MCF 10A (cell line): Measurements from ENCODE around the gene PTPN21. TPM values are rescaled to one million over a fixed set of nuclear protein-coding genes. Genes with fewer than 3 reads are reported as not detected.

Experiments used
- BruUV-seq: library from RNA; stranded (reverse); fragments of 400-500 nt; replicated peaks from 2 replicates; lab custom pipeline; 2021; lab: Mats Ljungman, UMichigan
- CTCF ChIA-PET: fragments of 300-600 bp; sonication (Branson Sonifier 250); formaldehyde crosslinking; extraction: SDS; loops from one replicate; lab custom pipeline; 2021; ENCODE audit warnings: antibody characterized with exemption, inconsistent platforms; lab: Yijun Ruan, JAX
- POLR2A ChIA-PET: fragments of 300-600, 350-650 bp; sonication (Branson Sonifier 250); formaldehyde crosslinking; extraction: SDS; loops from one replicate; lab custom pipeline; 2020; ENCODE audit warnings: antibody characterized with exemption, inconsistent platforms; lab: Yijun Ruan, JAX
- DNase-seq: peaks from one replicate; pipeline ENCODE4 v3.0.0-alpha.2; 2018; ENCODE audit not compliant: unreplicated experiment
- H3K27ac Mint-ChIP-seq: one replicate; pipeline ENCODE4 v1.8.0; 2022; ENCODE audit warnings: mild to moderate bottlenecking, low read depth, mixed read lengths; ENCODE audit not compliant: unreplicated experiment
- H3K27me3 Mint-ChIP-seq: one replicate; pipeline ENCODE4 v1.8.0; 2022; ENCODE audit warnings: mixed read lengths; ENCODE audit not compliant: insufficient read depth, unreplicated experiment
- H3K36me3 Mint-ChIP-seq: one replicate; pipeline ENCODE4 v1.8.0; 2022; ENCODE audit warnings: mild to moderate bottlenecking, moderate library complexity, mixed read lengths; ENCODE audit not compliant: insufficient read depth, unreplicated experiment
- H3K4me1 Mint-ChIP-seq: one replicate; pipeline ENCODE4 v1.8.0; 2022; ENCODE audit warnings: mixed read lengths; ENCODE audit not compliant: insufficient read depth, unreplicated experiment
- H3K4me3 Mint-ChIP-seq: one replicate; pipeline ENCODE4 v1.8.0; 2022; ENCODE audit warnings: mild to moderate bottlenecking, moderate library complexity, mixed read lengths; ENCODE audit not compliant: unreplicated experiment
- H3K9me3 Mint-ChIP-seq: one replicate; pipeline ENCODE4 v1.8.0; 2022; ENCODE audit warnings: mixed read lengths; ENCODE audit not compliant: unreplicated experiment
- intact Hi-C: fragments of 100-400 bp; cut with micrococcal nuclease; formaldehyde crosslinking; loops from 2 replicates; pipeline ENCODE4 v1.14.1; 2022
- total RNA-seq: library from RNA; stranded (reverse); gene quantifications from 2 replicates; pipeline ENCODE4 v1.2.3, GENCODE V29; 2022
- TF ChIP-seq, protein P1 (sequence below): fragments of 200-600 bp; IDR thresholded peaks from one replicate; pipeline ENCODE4 v1.8.0; 2022; ENCODE audit warnings: antibody characterized with exemption, mild to moderate bottlenecking; ENCODE audit not compliant: unreplicated experiment

PTPN21 gene
- total RNA-seq, 1 experiment from 2014 or later, result 18.1 TPM

DNA sequence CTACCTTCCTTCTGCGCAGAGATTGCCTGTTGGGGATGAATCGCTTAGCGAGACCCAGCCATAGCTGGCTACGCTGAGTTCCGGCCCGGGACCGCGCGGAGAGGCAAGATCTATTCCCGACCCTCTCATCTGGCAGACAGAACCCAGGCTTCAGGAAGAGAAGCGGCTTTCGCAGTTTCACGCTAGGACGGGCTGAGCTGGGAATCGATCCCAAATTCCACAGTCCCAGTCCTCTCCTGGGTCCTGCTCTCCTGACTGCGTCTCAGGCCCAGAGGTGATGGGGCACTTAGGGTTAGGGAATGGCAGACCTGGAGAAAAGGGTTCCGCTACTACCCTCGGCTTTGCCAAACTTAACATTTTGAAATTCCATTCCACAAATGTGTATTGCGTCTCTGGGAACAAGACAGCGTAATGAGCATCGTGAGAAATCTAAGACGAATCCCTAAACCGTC is 2.8 kb downstream of the PTPN21 start:
- Mint-ChIP-seq H3K9me3 (no peaks in the 10 kb centered on the region), H3K4me3 (peak overlapping the region; percentile 78), H3K36me3 (peaks cover 11% of the 10 kb centered on the region), H3K4me1 (no peaks in the 10 kb centered on the region), H3K27me3 (no peaks in the 10 kb centered on the region), H3K27ac (no peak overlapping the region)
- peak; percentile 18 for DNase-seq
- TSS peak; percentile 64 for BruUV-seq
- ChIA-PET POLR2A (interaction anchor here (0.7 to 3.0 kb wide), 7 partner anchors 8 to 417 kb away, joined by 3 to 39 read pairs (median 4); partner anchors contain the start of gene ZC3H14), CTCF (interaction anchor here (0.6 to 1.7 kb wide), 9 partner anchors 8 to 538 kb away, joined by 3 to 7 read pairs (median 4); partner anchors contain the start of gene EML5)
- intact Hi-C loops, result loop anchor here (2.0 to 10.0 kb wide), 2 partner anchors 59 to 537 kb away; no protein-coding TSS in a partner anchor
- TF ChIP-seq, protein P1, sequence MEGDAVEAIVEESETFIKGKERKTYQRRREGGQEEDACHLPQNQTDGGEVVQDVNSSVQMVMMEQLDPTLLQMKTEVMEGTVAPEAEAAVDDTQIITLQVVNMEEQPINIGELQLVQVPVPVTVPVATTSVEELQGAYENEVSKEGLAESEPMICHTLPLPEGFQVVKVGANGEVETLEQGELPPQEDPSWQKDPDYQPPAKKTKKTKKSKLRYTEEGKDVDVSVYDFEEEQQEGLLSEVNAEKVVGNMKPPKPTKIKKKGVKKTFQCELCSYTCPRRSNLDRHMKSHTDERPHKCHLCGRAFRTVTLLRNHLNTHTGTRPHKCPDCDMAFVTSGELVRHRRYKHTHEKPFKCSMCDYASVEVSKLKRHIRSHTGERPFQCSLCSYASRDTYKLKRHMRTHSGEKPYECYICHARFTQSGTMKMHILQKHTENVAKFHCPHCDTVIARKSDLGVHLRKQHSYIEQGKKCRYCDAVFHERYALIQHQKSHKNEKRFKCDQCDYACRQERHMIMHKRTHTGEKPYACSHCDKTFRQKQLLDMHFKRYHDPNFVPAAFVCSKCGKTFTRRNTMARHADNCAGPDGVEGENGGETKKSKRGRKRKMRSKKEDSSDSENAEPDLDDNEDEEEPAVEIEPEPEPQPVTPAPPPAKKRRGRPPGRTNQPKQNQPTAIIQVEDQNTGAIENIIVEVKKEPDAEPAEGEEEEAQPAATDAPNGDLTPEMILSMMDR, result no peak

DNA sequence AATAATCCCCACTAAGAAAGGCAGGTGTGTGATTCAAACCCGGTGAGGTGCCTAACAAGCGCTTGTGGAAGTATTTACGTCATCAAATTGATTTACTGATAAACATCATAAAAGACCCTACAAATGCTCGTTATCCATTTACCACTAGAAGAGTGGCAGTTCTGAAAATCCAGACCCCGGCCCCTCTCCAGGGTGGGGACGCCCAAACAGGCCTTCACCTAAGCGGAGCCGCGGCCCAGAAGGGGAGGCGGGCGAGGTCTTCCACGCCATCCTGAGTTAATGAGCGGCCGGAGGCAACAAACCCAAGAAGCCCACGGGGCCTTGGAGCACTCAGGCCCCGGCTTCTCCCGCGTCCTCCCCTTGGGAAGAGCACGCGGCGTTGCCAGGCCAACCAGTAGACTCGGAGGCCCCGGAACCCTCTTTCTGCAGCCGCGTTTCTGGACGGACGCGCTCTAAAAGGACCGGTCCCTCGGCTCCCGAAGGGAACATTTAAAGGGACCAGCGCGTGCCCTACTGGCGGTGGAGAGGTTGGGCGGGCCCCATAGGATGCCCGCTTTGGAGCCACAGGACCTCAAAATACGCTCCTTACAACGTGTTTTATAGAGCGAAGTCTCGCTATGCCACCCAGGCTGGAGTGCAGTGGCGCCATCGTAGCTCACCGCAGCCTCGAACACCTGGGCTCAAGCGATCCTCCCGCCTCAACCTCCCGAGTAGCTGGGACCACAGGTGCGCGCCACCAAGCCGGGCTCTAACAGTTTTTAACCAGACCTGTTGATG is 3.5 kb downstream of the PTPN21 start:
- Mint-ChIP-seq H3K36me3 (peaks cover 14% of the 10 kb centered on the region), H3K4me3 (peak overlapping the region; percentile 78), H3K27ac (peak overlapping the region; percentile 42), H3K4me1 (no peaks in the 10 kb centered on the region), H3K27me3 (no peaks in the 10 kb centered on the region), H3K9me3 (no peaks in the 10 kb centered on the region)
- intact Hi-C loops, result loop anchor here (10.0 kb wide), 1 partner anchor 536 kb away; no protein-coding TSS in a partner anchor
- peak; percentile 89 for DNase-seq
- TF ChIP-seq, protein P1, result peak; percentile 20
- CTCF ChIA-PET, result interaction anchor here (0.6 to 1.5 kb wide), 8 partner anchors 9 to 1706 kb away, joined by 3 to 7 read pairs (median 3); partner anchors contain the start of gene EML5
- BruUV-seq, result no TSS peak
- POLR2A ChIA-PET, result interaction anchor here (0.6 to 3.0 kb wide), 6 partner anchors 9 to 165 kb away, joined by 3 to 39 read pairs (median 6); partner anchors contain the start of gene ZC3H14

DNA sequence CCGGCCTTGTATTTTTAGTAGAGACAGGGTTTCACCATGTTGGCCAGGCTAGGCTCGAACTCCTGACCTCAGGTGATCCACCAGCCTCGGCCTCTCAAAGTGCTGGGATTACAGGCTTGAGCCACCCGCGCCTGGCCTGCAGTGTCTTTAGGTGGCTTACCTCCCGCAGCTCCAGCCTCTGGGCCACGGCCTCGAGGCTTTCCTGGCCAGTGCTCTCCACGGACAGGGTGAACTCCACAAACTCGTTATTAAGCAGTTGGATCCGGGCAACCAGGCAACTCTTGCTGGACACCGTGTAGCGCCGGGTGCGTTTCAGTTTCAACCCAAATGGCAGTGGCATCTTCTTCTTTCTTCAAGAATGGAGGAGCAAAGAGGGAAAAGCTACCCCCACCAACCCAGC is 4.7 kb downstream of the PTPN21 start:
- BruUV-seq, result no TSS peak
- CTCF ChIA-PET, result no interaction called here
- no peak overlapping the region for H3K4me3 Mint-ChIP-seq
- H3K36me3 Mint-ChIP-seq, result peaks cover 14% of the 10 kb centered on the region
- POLR2A ChIA-PET, result no interaction called here
- H3K27ac Mint-ChIP-seq, result no peak overlapping the region
- no peaks in the 10 kb centered on the region for H3K9me3 Mint-ChIP-seq
- no peaks in the 10 kb centered on the region for H3K27me3 Mint-ChIP-seq
- intact Hi-C loops, result loop anchor here (10.0 kb wide), 1 partner anchor 535 kb away; no protein-coding TSS in a partner anchor
- TF ChIP-seq, protein P1, result no peak
- no peaks in the 10 kb centered on the region for H3K4me1 Mint-ChIP-seq
- no peak for DNase-seq

DNA sequence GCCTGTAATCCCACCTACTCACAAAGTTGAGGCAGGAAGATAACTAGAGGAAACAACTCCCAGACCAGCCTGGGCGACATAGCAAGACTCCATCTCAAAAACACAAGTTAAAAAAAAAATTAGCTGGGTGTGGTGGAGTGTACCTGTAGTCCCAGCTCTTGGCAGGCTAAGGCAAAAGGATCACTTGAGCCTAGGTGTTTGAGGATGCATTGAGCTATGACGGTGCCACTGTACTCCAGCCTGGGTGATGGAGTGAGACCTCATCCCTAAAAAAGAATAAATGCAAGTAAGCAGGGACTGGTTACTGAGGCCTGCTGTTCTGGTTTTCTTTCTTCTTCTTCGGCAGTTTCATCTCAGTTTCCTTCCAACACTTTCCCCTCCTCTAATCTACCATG is 7.4 kb downstream of the PTPN21 start:
- no TSS peak for BruUV-seq
- peaks cover 6% of the 10 kb centered on the region for H3K4me1 Mint-ChIP-seq
- H3K9me3 Mint-ChIP-seq, result no peaks in the 10 kb centered on the region
- ChIA-PET POLR2A (no interaction called here), CTCF (interaction anchor here (0.6 kb wide), 1 partner anchor 603 kb away, joined by 3 read pairs; no protein-coding TSS in a partner anchor)
- H3K4me3 Mint-ChIP-seq, result no peak overlapping the region
- TF ChIP-seq, protein P1, result no peak
- H3K27ac Mint-ChIP-seq, result peak overlapping the region; percentile 10
- peaks cover 21% of the 10 kb centered on the region for H3K36me3 Mint-ChIP-seq
- intact Hi-C loops, result no loop called here
- no peaks in the 10 kb centered on the region for H3K27me3 Mint-ChIP-seq
- no peak for DNase-seq
